DMS 273 (cell line): ENCODE measurements around the gene UBR3.
A peak's percentile ranks its signal among the peaks of the same experiment; 100 is the strongest.
"Not testable (repeated sequence)": the region's sequence is repeated elsewhere in the genome, so short reads cannot be mapped to it uniquely, and the experiment has no call there.

Source experiments
- DNase-seq: peaks from one replicate; lab custom pipeline; 2025; ENCODE audit not compliant: unreplicated experiment; lab: John Stamatoyannopoulos, UW

Gene UBR3

GRCh38 chr2:169827272-169828140, at the start of gene UBR3:
TSS of gene UBR3 (plus strand) at chr2:169827454. CDS start at chr2:169827508, 54 bp downstream.
- DNase-seq = peak; percentile 96

GRCh38 chr2:169778446-169778845, 48.8 kb upstream of the UBR3 start:
- no peak for DNase-seq

GRCh38 chr2:169781249-169782013, 45.8 kb upstream of the UBR3 start:
- DNase-seq = no peak

DNA sequence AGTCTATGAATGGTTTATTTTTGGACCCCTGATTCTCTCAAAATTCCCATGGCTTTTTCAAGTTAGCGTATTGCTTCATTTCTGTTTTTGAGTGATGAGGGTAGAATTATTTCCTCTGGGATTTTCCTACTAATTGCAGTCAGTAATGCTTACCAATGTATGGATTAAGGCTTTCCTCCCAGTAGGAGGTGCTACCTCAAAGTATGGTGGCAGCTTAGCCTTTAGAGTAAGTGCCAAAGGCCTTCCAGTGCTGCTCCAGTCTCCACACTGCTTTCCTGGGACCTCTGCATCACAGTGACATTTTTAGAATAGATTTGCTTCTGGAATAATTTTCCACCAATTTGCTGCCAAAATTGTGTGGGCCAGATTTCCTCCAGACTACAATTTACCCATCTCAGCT, 44.7 kb upstream of the UBR3 start:
- DNase-seq = no peak

DNA sequence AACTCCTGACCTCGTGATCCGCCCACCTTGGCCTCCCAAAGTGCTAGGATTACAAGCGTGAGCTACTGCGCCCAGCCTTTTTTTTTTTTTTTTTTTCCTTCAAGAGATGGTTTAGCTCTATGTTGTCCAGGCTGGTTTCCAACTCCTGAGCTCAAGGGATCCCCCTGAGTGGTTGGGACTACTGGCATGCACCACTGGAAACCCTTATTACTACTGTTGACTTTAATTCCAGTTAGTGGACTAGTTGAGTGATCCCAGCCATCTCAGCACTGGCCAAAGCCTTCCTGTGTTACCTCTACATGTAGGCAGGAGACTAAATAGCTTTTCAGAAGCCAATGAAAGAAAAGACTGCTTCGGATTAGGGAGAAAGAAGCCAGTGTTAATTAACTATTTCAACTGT, 36.7 kb upstream of the UBR3 start:
- no peak for DNase-seq

- no peak for DNase-seq
Measured at GRCh38 chr2:169795181-169795580, 32.1 kb upstream of the UBR3 start.

DNA sequence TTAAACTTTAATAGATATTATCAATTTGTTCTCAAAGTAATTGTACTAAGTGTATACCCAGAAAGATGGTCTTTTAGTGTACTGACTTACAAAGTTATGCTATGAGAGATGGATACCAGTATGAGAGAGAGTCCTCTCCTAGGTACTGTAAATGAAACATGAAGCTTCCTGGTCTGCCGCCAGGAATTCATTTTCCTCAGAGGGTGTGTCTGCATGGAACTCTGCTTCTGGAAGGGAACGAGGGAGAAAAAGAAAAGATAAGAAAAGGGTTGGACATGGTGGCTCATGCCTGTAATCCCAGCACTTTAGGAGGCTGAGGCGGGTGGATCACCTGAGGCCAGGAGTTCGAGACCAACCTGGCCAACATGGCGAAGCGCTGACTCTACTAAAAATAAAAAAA, 30.8 kb upstream of the UBR3 start:
- peak; percentile 64 for DNase-seq

DNA sequence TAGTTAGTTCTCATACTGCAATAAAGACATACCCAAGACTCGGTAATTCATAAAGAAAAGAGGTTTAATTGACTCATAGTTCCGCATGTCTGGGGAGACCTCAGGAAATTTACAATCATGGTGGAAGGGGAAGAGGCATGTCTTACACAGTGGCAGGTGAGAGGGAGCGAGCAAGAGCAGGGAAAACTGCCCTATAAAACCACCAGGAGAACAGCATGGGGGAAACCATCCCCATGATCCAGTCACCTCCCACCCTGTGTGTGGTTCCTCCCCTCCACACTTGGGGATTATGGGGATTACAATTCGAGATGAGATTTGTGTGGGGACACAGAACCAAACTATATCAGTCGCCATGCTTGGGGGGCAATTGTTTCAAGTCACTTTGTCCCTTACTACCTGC, 29.7 kb upstream of the UBR3 start:
- no peak for DNase-seq

- DNase-seq = no peak
Measured at GRCh38 chr2:169798397-169798717, 28.9 kb upstream of the UBR3 start.

DNA sequence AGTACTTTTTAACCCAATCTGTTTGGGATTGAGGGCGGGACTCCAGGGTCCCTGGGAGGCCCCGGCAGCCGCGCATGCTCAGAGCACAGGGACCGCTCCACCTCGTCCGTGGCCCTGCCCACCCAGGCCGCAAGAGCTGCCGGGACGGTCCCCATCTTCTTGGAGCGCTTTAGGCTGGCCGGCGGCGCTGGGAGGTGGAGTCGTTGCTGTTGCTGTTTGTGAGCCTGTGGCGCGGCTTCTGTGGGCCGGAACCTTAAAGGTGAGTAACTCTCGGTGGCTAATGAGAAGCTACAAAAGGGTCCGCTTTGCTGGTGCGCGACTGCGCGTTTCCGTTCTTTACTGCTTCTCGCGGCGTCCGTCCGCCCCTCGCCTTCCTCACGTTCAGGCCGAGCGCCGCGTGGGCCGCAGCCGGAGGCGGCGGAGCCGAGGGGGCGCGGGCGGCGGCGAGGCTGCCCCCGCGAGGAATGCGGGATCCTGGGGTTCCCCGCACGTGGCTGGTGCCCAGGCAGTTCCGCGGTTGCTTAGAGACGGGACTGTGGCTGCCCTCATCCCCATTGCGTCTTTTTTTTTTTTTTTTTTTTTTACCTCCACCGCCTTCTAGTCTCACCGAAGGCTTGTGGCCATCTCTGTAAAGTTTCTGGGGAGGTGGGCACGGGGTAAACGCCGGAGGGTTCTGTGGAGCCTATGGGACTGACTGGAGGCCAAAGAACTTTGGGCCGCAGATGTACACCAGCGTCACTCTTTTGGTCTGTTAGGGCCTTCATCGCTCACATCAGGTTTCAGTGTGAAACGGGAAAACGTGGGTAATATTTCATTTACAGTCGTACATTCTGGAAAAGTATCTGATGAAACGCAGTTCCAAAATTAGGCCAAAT, 28.3 kb upstream of the UBR3 start, which contains the start of gene SSB:
TSS of gene SSB (plus strand) at position 154 of the 875 bp plus-strand sequence. CDS start 2,090 bp downstream, outside the sequence.
- peak; percentile 97 for DNase-seq

DNA sequence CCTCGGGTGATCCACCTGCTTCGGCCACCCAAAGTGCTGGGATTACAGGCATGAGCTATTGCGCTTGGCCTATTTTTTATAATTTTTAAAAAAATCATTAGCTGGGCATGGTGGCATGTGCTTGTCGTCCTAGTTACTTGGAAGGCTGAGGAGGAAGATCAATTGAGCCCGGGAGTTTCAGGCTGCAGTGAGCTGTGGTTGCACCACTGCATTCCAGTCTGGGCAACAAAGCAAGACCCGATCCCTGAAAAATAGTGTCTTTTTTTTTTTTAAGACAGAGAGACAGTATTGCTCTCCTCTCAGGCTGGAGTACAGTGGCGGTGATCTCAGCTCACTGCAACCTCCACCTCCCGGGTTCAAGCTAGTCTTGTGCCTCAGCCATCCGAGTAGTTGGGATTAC, 23.8 kb upstream of the UBR3 start:
- no peak for DNase-seq

GRCh38 chr2:169806586-169806985, 20.7 kb upstream of the UBR3 start:
- no peak for DNase-seq

DNA sequence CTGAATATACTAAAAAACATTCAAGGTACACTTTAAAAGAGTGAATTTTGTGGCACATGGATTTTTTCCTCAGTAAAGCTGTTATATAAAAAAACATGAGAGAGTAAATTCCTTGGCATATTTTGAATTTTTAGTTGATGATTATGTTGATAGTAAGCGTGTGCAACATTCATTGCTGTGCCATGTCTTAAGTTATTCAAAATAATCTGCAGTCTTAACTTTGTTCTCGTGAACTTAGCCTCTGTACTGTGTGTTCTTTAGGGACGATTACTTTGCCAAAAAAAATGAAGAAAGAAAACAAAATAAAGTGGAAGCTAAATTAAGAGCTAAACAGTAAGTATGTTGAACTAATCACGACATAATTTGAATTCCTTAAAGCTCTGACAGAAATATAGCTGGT, 19.0 kb upstream of the UBR3 start:
- no peak for DNase-seq

DNA sequence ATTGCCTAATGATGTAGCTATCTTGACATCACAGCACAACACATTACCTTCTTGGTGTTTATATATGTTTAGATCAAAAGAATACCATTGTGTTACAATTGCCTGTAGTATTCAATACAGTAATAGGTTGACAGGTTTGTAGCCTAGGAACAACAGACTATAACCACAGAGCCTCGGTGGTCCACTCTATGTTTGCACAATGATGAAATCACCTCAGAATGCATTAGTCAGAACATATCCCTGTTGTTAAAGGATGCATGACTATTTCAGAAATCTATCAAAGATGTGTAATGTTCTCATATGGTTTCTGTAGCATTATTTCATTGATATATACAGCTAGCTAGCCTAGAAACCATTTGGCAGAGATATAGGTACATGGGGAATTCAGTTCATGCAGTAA, 11.4 kb upstream of the UBR3 start:
- DNase-seq = no peak

GRCh38 chr2:169816961-169817360, 10.3 kb upstream of the UBR3 start:
- not testable (repeated sequence) for DNase-seq

DNA sequence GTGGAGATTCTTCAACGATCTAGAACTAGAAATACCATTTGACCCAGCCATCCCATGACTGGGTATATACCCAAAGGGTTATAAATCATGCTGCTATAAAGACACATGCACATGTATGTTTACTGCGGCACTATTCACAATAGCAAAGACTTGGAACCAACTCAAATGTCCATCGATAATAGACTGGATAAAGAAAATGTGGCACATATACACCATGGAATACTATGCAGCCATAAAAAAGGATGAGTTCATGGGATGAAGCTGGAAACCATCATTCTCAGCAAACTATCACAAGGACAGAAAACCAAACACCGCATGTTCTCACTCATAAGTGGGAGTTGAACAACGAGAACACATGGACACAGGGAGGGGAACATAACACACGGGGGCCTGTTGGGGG, 9.9 kb upstream of the UBR3 start:
- not testable (repeated sequence) for DNase-seq

DNA sequence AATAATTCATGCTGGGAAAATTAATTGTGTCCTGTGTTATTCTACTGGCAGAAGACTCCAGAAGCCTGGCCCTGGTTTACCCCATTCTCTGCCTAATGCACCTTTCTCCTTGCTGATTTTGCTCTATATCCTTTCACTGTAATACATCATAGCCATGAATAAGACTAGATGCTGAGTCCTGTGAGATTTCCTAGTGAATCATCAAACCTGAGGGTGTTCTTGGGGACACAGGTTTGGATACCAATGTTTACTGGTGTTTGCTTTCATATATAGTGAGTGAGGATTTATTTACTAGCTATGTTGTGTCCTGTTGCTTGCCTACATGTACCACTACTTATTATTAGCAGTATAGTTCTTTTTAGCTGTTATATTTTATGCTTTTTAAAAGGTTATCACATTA, 9.0 kb upstream of the UBR3 start:
- no peak for DNase-seq

DNA sequence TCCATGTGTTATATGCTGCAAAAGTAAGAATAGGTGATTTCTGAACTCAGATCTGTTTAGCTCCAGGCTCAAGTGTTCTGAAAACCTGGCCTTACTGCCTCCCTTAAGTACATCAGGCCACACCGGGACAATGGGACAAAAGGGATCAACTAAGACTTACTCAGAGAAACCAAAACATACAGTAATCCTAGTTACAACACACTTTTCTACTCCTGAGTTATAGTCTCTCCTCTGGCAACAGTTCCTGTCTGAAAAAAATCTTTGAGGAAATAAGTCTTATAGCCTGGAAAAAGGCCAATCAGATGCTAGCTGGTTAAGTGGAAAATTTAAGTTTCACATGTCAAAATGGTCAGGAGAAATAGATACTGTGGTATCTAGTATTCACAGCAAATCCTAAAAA, 8.1 kb upstream of the UBR3 start:
- DNase-seq = no peak

DNA sequence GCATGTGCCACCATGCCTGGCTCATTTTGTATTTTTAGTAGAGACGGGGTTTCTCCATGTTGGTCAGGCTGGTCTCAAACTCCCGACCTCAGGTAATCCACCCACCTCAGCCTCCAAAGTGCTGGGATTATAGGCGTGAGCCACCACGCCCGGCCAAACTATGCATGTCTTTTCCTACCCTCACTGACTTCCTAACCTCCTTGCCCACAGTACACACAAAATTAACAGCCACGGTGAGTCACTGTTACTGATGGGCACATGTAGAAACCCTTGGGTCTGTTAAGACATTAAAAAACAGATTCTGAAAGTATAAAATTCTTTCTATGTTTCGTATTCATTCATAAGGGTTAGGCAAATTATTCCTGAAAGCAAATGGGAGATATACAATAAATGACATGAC, 7.2 kb upstream of the UBR3 start:
- DNase-seq = not testable (repeated sequence)

DNA sequence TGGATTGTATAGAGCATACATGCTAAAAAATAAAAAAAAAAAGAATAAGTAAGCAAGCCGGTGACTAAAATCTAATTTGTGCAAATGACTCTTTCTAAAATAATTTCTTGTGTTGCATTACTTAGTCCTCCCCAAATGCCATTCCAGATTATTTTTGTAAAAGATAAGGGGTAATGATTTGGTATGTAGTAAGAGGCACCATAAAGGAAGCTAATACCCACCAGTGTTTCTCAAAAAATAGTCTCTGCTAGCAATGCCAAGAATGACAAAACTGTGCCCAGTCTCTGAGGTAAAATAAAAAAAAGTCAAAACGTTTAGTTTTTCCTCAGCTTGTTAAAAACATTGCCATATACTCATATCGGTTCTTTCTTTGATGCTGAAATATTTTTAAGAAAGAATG, 5.2 kb upstream of the UBR3 start:
- DNase-seq = no peak

- DNase-seq = no peak
Measured at GRCh38 chr2:169822785-169823392, 4.4 kb upstream of the UBR3 start.
